Coronary artery (tissue), 2 donors: ENCODE measurements around the gene LHFPL6.

ENCODE experiments used
- DNase-seq: peaks from one replicate; pipeline ENCODE4 v3.0.0-alpha.2; 2017; ENCODE audit warnings: low spot score
- H3K27ac ChIP-seq, 2 donors: fragments of 200-600 bp; sonication (generic); one replicate each; pipeline ENCODE4 v1.5.1; 2016 to 2019
- H3K4me3 ChIP-seq: fragments of 200-600 bp; sonication (generic); 2 replicates; pipeline ENCODE4 v1.5.1; 2016; ENCODE audit warnings: mild to moderate bottlenecking, moderate library complexity
- TF ChIP-seq, protein P1 (sequence below): fragments of 200-600 bp; sonication (generic); IDR thresholded peaks from one replicate; pipeline ENCODE4 v1.5.1; 2019; ENCODE audit warnings: antibody characterized with exemption

The LHFPL6 gene

DNA sequence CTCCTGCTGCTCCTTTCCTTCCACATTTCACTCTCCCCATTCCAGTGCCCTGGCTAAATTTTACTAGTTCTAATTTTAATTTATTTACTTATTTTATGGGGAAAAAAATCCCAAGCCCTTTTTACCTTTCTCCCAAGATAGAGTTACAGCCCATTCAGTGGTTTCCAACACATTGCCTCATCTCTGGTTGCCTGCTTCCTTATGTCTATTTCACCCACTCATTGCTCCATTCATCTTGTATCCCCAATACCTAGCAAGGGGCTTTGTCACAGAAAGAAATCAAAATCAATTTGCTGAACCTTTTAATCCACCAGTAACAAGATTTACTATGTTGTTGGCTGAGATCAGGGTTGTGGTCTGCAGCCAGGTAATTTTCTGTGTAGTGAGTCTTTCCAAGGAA, 55.9 kb downstream of the LHFPL6 start:
- TF ChIP-seq, protein P1, sequence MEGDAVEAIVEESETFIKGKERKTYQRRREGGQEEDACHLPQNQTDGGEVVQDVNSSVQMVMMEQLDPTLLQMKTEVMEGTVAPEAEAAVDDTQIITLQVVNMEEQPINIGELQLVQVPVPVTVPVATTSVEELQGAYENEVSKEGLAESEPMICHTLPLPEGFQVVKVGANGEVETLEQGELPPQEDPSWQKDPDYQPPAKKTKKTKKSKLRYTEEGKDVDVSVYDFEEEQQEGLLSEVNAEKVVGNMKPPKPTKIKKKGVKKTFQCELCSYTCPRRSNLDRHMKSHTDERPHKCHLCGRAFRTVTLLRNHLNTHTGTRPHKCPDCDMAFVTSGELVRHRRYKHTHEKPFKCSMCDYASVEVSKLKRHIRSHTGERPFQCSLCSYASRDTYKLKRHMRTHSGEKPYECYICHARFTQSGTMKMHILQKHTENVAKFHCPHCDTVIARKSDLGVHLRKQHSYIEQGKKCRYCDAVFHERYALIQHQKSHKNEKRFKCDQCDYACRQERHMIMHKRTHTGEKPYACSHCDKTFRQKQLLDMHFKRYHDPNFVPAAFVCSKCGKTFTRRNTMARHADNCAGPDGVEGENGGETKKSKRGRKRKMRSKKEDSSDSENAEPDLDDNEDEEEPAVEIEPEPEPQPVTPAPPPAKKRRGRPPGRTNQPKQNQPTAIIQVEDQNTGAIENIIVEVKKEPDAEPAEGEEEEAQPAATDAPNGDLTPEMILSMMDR, result no peak
- DNase-seq, result no peak
- Histone ChIP-seq H3K27ac (no peak overlapping the region), H3K4me3 (no peak overlapping the region)

DNA sequence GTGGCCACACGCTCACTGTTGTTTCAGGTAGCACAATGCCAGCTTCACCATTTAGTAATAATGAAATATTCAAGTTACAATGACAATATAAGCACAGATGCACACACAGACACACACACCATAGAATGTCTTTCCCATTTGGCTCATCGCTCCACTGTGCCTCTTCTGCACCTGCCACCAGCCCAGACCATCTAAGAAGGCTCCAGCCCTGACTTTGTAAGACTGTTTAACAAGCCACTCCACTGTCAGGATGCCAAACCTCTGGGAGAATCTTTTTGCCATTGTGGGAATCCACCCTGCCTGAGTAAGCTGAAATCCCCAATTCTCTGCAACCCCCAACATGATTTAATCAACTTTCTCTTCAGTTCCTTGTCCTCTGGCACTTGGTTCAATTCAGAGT, 60.6 kb downstream of the LHFPL6 start:
- DNase-seq, result no peak
- Histone ChIP-seq H3K27ac (no peak overlapping the region), H3K4me3 (no peak overlapping the region)
- TF ChIP-seq, protein P1, result no peak

DNA sequence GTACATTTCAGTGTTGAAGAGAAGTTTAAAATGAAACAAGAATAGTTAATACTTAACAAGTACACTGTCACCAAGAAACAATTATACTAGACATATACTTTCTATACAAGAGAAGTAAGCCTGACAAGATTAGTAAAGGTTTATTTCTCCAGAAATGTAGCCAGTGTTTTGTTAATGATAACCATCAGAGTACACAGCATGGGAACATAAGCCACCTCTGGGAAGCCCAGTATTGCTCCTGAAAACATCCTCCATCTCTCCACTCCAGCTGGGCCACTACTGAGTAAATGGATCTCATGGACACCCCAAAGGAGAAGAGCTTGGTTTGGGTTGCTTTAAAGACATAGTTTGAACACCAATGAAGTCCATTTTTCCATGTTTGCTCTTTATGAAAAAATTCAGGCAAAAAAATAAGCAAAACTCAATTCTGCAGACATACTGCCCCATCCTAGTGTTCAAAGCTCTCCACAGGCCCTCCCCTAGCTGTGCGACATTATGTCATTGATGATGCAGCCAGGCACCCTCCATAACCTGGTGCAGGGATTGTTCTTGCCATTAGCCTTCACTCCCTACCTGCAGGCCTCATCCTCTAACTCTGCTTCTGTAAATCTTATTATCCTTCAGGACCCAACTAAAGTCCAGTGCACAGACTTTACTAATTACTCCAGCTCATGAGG, 61.9 kb downstream of the LHFPL6 start:
- TF ChIP-seq, protein P1, result no peak
- no peak for DNase-seq
- H3K4me3 ChIP-seq, result no peak overlapping the region
- no peak overlapping the region for H3K27ac ChIP-seq

DNA sequence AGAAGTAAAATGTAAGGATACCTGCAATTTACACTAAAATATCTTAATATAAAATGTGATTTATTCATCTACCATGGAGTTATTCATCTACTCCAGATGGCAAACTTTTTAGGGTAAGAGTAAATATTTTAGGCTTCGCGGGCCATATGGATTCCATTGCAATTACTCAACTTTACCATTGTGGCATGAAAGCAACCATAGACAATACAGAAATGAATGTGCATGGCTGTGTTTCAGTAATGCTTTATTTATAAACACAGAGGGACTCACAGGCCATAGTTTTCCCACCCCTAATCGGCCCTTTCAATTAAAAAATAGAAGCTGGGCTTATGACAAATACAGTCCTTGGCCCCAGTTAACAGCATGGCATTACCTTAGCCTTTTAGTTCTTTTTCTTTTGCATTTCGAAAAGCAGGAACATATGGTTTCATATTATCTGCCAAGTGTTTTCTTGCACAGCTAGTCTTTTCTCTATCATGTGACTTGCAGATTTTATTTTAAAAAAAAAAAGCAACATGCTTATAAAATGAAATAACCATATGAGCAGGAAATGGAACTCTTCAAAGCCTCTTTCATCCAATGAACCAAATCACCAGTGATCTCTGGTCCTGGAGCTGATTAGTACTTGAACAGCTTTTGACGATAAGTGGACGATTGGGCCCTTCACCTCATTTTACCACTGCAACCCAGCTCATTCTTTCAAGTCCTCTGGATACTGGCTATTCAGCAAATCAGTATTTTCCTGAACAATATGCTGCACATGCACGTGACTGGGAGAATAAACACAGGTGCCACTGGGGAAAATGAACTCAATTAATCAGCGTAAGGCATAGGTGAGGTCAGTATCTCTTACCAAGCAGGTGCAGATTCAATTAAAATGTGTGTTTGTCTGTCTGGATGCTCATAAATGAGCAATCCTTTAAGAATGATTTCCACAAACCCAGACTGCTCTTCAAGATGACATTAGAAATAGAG, 63.9 kb downstream of the LHFPL6 start:
- Histone ChIP-seq H3K27ac (no peak overlapping the region), H3K4me3 (no peak overlapping the region)
- no peak for DNase-seq
- TF ChIP-seq, protein P1, result no peak

DNA sequence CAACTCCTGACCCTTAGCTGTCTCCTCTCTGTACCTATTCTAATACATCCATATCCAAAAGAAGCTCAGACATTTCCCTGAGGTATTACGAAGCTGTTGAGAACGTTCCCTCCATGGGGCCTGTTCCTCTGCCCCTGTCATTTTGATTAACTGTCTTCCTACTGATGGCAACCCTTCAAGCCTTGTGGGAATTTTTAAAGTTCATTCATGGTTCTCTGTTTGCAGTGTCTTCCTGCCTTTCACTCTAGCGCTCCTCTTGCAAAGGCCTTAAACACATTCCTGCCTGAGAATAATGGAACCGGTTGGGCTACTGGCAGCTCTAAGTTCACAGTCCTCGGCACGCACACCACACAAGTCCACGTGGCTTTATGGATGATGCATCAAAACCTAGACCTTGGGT, 66.1 kb downstream of the LHFPL6 start:
- no peak for DNase-seq
- no peak overlapping the region for H3K4me3 ChIP-seq
- no peak overlapping the region for H3K27ac ChIP-seq
- TF ChIP-seq, protein P1, result no peak

DNA sequence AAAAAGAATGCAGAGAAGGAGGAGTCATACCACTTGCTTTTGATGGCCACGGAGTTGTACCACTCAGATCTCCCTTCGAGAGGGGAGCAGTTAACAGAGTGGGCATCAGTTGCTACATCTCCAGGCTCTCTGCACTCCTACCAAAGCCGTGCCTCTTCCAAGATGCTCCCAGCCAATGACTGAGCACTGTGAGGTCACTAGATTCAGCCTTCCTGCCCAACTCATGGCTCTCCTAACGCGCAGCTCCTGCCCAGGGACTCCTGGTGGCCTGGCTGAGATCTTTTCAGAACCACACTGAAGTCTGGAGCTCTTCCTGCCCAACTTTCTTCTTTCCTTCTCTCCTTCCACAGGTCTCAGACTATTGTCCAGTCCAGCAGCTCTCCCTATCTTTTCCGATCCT, 66.7 kb downstream of the LHFPL6 start:
- Histone ChIP-seq H3K4me3 (no peak overlapping the region), H3K27ac (no peak overlapping the region)
- DNase-seq, result no peak
- TF ChIP-seq, protein P1, result no peak
